Esophagus muscularis mucosa (tissue), 2 donors: Measurements from ENCODE around the gene TMC7.

Experiments used
- POLR2A ChIP-seq: fragments of 450-650 bp; IDR thresholded peaks from one replicate; pipeline ENCODE4 v1.6.1; 2017; ENCODE audit warnings: antibody characterized with exemption, moderate library complexity, mild to moderate bottlenecking, low read depth
- POLR2AphosphoS5 ChIP-seq, 2 donors: sonication (generic); formaldehyde crosslinking; IDR thresholded peaks; one replicate each; pipeline ENCODE4 v1.6.1; 2017; ENCODE audit warnings: antibody characterized with exemption in 2 of 2

DNA sequence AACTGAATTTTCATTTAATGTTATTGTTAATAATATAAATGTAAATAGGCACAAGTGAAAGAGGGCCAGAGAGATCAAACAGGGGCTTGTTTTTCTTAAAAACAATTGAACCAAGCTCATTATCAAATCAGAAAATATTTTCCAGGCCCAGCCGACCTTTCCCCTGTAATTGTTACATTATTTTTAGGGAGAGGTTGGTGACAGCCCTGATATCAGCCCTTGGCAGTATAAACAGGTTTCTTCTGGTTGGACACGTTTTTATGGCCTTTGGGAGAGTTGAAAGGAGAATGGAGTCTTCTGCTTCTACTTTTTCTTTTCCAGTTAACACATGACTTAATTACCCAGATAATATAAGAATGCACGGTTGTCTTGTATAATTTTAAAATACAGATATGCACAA is 43.7 kb downstream of the TMC7 start:
- no peak for TF ChIP-seq POLR2AphosphoS5 (IDR thresholded peaks at IDR 0.05)
- no peak for TF ChIP-seq POLR2A
